Upper lobe of left lung (tissue), 4 donors: Measurements from ENCODE around the gene NSD2.

Source experiments
- POLR2A ChIP-seq, 4 donors: fragments of 450-650 bp; IDR thresholded peaks; one replicate each; pipeline ENCODE4 v1.5.1; 2016 to 2017; ENCODE audit warnings: antibody characterized with exemption in 4 of 4, mild to moderate bottlenecking in 2 of 4
- POLR2AphosphoS5 ChIP-seq, 2 donors: sonication (generic); formaldehyde crosslinking; IDR thresholded peaks; one replicate each; pipeline ENCODE4 v1.5.1; 2017; ENCODE audit warnings: antibody characterized with exemption in 2 of 2
- TF ChIP-seq, protein P1 (sequence below), 6 experiments: fragments of 450-650 bp in 4 of 6; fragments of 200-600 bp in 2 of 6; sonication (generic) in 2 of 6; IDR thresholded peaks; one replicate each; pipeline ENCODE4 v1.5.1; 2016 to 2019; ENCODE audit warnings: antibody characterized with exemption in 6 of 6

DNA sequence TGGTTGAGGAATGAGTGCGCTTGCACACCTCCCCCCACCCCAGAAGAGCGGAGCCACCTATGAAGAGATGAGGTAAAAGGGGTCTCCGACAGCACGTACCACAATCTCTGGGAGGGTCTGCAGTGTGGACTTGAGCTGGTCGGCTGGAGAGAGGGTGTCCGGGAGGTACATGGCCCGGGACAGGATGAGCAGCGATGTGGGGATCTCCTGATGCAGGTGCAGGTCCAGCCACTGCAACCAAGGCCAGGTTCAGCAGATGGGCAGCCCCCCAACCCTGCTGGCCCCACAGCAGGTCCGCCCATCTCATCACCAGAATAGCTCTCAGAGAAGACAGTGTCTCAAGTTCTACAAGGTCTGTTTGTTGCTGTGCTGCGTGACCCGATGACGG is 47.7 kb upstream of the NSD2 start:
- no peak for TF ChIP-seq POLR2A (IDR thresholded peaks at IDR 0.05)
- TF ChIP-seq, protein P1, sequence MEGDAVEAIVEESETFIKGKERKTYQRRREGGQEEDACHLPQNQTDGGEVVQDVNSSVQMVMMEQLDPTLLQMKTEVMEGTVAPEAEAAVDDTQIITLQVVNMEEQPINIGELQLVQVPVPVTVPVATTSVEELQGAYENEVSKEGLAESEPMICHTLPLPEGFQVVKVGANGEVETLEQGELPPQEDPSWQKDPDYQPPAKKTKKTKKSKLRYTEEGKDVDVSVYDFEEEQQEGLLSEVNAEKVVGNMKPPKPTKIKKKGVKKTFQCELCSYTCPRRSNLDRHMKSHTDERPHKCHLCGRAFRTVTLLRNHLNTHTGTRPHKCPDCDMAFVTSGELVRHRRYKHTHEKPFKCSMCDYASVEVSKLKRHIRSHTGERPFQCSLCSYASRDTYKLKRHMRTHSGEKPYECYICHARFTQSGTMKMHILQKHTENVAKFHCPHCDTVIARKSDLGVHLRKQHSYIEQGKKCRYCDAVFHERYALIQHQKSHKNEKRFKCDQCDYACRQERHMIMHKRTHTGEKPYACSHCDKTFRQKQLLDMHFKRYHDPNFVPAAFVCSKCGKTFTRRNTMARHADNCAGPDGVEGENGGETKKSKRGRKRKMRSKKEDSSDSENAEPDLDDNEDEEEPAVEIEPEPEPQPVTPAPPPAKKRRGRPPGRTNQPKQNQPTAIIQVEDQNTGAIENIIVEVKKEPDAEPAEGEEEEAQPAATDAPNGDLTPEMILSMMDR (IDR thresholded peaks at IDR 0.05) = no peak
- TF ChIP-seq POLR2AphosphoS5 (IDR thresholded peaks at IDR 0.05) = no peak
